HL-60/S4 (cell line): Measurements from ENCODE around the gene WDR48.

ENCODE experiments used
- in situ Hi-C: fragments of 300-500 bp; cut with MboI; formaldehyde crosslinking; loops from 2 replicates; pipeline ENCODE4 v1.14.3; 2022; ENCODE audit warnings: low sequenced_read_pairs

Gene WDR48

GRCh38 chr3:39099738-39100499, 48.1 kb downstream of the WDR48 start:
- in situ Hi-C loops: loop anchor here (25.0 kb wide), 1 partner anchor 187 kb away; the partner anchor contains the start of gene CX3CR1

GRCh38 chr3:39100500-39100886, 48.7 kb downstream of the WDR48 start:
- in situ Hi-C loops: no loop called here

GRCh38 chr3:39101022-39101689, 49.3 kb downstream of the WDR48 start:
- in situ Hi-C loops: no loop called here

- in situ Hi-C loops: no loop called here
Observed at GRCh38 chr3:39102504-39103323, 50.9 kb downstream of the WDR48 start.

- in situ Hi-C loops: no loop called here
Observed at GRCh38 chr3:39103324-39103693, 51.5 kb downstream of the WDR48 start.

- in situ Hi-C loops: no loop called here
Observed at GRCh38 chr3:39103791-39104552, 52.2 kb downstream of the WDR48 start.

GRCh38 chr3:39104961-39105686, 53.3 kb downstream of the WDR48 start:
- in situ Hi-C loops: no loop called here

GRCh38 chr3:39105687-39106063, 53.9 kb downstream of the WDR48 start:
- in situ Hi-C loops: no loop called here

- in situ Hi-C loops: no loop called here
Observed at GRCh38 chr3:39106281-39106811, 54.5 kb downstream of the WDR48 start.

GRCh38 chr3:39106851-39107387, 55.1 kb downstream of the WDR48 start:
- in situ Hi-C loops: no loop called here

- in situ Hi-C loops: no loop called here
Observed at GRCh38 chr3:39107388-39108199, 55.8 kb downstream of the WDR48 start, which contains the start of the genes GORASP1 and TTC21A. Gene GORASP1 (minus strand): TSS chr3:39107627. CDS start chr3:39107541, 86 bp downstream. Gene TTC21A (plus strand): TSS chr3:39107680. CDS start chr3:39107838, 158 bp downstream.

GRCh38 chr3:39108200-39108710, 56.4 kb downstream of the WDR48 start:
- in situ Hi-C loops: no loop called here

GRCh38 chr3:39109086-39109485, 57.3 kb downstream of the WDR48 start:
- in situ Hi-C loops: no loop called here

GRCh38 chr3:39110041-39110639, 58.3 kb downstream of the WDR48 start:
- in situ Hi-C loops: no loop called here

GRCh38 chr3:39112113-39112512, 60.3 kb downstream of the WDR48 start:
- in situ Hi-C loops: no loop called here

GRCh38 chr3:39112535-39112934, 60.7 kb downstream of the WDR48 start:
- in situ Hi-C loops: no loop called here

GRCh38 chr3:39113291-39113690, 61.5 kb downstream of the WDR48 start:
- in situ Hi-C loops: no loop called here

- in situ Hi-C loops: no loop called here
Observed at GRCh38 chr3:39114456-39114855, 62.6 kb downstream of the WDR48 start.
